Measurements from ENCODE around the gene ADAMTS17. TPM values are rescaled to one million over a fixed set of nuclear protein-coding genes. Genes with fewer than 3 reads are reported as not detected.

Gene ADAMTS17
- total RNA-seq, 1 donor, result 0.81 TPM

DNA sequence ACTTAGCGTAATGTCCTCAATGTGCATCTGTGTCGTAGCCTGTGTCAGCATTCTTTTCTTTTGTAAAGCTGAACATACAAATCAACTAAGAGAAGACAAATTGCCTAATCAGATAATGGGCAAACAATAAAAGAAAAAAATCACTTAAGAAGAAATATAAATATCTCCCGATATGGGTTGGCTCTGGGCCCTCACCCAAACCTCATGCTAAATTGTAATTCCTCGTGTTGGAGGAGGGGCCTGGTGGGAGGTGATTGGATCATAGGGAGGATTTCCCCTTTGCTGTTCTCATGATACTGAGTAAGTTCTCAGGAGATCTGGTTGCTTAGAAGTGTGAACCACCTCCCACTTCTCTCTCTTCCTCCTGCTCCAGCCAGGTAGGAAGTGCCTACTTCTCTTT lies 323.6 kb downstream of the ADAMTS17 start:
- TF ChIP-seq, protein P1, sequence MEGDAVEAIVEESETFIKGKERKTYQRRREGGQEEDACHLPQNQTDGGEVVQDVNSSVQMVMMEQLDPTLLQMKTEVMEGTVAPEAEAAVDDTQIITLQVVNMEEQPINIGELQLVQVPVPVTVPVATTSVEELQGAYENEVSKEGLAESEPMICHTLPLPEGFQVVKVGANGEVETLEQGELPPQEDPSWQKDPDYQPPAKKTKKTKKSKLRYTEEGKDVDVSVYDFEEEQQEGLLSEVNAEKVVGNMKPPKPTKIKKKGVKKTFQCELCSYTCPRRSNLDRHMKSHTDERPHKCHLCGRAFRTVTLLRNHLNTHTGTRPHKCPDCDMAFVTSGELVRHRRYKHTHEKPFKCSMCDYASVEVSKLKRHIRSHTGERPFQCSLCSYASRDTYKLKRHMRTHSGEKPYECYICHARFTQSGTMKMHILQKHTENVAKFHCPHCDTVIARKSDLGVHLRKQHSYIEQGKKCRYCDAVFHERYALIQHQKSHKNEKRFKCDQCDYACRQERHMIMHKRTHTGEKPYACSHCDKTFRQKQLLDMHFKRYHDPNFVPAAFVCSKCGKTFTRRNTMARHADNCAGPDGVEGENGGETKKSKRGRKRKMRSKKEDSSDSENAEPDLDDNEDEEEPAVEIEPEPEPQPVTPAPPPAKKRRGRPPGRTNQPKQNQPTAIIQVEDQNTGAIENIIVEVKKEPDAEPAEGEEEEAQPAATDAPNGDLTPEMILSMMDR (IDR thresholded peaks at IDR 0.05; ENCODE audit: insufficient read depth, low read length), result no peak
- no peak overlapping the region for H3K4me3 ChIP-seq (ENCODE audit: low read depth, low read length)
- no peak for DNase-seq (ENCODE audit: low read depth)

DNA sequence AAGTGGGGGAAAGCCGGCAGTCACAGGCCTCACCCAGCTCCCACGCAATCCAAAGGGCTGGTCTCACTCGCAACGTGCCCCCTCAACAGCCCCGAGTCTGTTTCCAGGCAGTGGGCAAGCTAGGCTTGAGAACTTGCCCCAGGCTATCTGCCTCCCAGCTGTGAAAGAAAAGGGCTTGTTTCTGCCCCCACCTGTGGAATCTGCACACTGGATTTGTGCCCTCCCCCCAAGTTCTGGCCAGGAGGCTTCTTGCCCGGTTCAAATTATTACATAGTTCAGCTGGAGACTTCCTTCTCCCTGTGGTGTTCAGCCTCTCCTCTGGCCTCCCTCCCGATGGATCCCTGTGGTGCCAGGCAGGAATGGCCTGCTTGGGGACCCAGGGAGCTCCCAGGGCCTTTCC lies 324.6 kb downstream of the ADAMTS17 start:
- no peak overlapping the region for H3K4me3 ChIP-seq (ENCODE audit: low read depth, low read length)
- TF ChIP-seq, protein P1 (IDR thresholded peaks at IDR 0.05; ENCODE audit: insufficient read depth, low read length), result no peak
- no peak for DNase-seq (ENCODE audit: low read depth)

GRCh38 chr15:100016632-100017031 lies 325.1 kb downstream of the ADAMTS17 start:
- TF ChIP-seq, protein P1 (IDR thresholded peaks at IDR 0.05; ENCODE audit: insufficient read depth, low read length), result no peak
- no peak for DNase-seq (ENCODE audit: low read depth)
- H3K4me3 ChIP-seq (ENCODE audit: low read depth, low read length), result no peak overlapping the region

DNA sequence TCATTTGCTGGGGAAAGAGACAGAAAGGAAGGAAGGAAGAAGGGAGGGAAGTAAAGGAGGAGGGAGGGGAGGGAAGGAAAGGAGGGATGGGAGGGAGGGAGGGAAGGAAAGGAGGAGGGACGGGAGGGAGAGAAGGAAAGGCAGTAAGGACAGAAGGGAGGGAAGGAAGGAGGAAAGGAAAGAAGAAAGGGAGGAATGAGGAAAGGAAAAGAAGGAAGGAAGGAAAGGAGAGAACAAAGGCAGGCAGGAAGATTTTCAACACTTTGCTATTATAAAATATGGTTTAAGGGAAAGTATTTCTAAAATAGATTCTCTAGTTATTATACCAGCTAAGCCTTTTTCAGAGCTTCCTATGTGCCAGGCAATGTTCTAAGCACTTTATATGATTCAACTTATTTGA lies 330.5 kb downstream of the ADAMTS17 start:
- no peak for DNase-seq (ENCODE audit: low read depth)
- TF ChIP-seq, protein P1 (IDR thresholded peaks at IDR 0.05; ENCODE audit: insufficient read depth, low read length), result no peak
- H3K4me3 ChIP-seq (ENCODE audit: low read depth, low read length), result no peak overlapping the region

- H3K4me3 ChIP-seq (ENCODE audit: low read depth, low read length), result no peak overlapping the region
- no peak for DNase-seq (ENCODE audit: low read depth)
- TF ChIP-seq, protein P1 (IDR thresholded peaks at IDR 0.05; ENCODE audit: insufficient read depth, low read length), result no peak
Observed at GRCh38 chr15:100009372-100009771, 332.4 kb downstream of the ADAMTS17 start.

GRCh38 chr15:100008258-100008657 lies 333.5 kb downstream of the ADAMTS17 start:
- no peak for DNase-seq (ENCODE audit: low read depth)
- no peak overlapping the region for H3K4me3 ChIP-seq (ENCODE audit: low read depth, low read length)
- TF ChIP-seq, protein P1 (IDR thresholded peaks at IDR 0.05; ENCODE audit: insufficient read depth, low read length), result no peak

DNA sequence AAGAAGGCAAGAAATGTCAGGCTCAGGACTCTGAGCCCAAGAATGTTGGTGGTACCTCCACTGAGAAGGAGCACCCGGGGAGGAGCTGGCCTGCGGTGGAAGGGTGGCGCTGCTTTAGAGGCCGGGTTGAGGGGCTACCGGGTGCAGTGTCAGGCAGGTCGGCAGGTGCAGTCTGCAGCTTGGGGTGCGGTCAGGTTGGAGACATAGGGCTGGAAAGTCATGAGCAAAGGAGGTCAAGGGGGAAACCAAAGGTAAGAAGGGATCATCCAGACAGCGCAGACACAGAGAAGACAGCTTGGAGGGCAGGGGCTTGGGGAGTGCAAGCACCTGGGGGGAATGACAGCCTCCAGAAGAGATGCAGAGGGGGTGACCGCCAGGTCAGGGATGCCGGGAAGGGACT lies 334.2 kb downstream of the ADAMTS17 start:
- TF ChIP-seq, protein P1 (IDR thresholded peaks at IDR 0.05; ENCODE audit: insufficient read depth, low read length), result no peak
- H3K4me3 ChIP-seq (ENCODE audit: low read depth, low read length), result no peak overlapping the region
- no peak for DNase-seq (ENCODE audit: low read depth)
